ENCODE results near the gene PHF2. TPM values are rescaled to one million over a fixed set of nuclear protein-coding genes. Genes with fewer than 3 reads are reported as not detected.

The PHF2 gene
- total RNA-seq, 6 experiments from 2014 or later, result 15.4 to 17.5 (median 16.6) TPM

DNA sequence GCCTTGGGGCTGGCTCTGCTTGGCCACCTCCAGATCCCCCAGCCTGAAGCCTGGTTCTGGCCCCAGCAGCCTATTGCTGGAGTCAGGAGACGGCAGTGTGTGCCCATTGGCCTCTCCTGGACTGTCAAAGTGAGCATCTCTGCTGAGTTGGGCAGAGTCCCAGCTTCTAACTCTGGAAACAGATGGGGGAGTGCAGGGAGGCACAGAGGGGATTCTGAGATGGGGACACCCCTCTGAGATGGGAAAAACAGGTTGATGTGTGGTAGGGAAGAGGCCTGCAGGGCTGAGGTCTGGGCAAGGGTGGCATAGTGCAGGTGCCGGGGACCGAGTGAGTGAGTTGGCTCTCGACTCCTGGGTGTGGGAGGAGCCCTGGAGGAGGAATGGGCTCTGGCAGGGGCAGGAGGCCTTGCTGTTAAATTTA lies 27.5 kb downstream of the PHF2 start:
- Mint-ChIP-seq H3K36me3 (ENCODE audit: low read depth) (peaks cover 23% of the 10 kb centered on the region), H3K9me3 (peaks cover 14% of the 10 kb centered on the region), H3K27me3 (ENCODE audit: insufficient read depth) (no peaks in the 10 kb centered on the region; the same call in 1 of the 2 replicates), H3K4me3 (no peak overlapping the region), H3K27ac (no peak overlapping the region), H3K4me1 (ENCODE audit: low read depth) (peaks cover 14% of the 10 kb centered on the region)
- no peak for DNase-seq
- TF ChIP-seq, protein P1, sequence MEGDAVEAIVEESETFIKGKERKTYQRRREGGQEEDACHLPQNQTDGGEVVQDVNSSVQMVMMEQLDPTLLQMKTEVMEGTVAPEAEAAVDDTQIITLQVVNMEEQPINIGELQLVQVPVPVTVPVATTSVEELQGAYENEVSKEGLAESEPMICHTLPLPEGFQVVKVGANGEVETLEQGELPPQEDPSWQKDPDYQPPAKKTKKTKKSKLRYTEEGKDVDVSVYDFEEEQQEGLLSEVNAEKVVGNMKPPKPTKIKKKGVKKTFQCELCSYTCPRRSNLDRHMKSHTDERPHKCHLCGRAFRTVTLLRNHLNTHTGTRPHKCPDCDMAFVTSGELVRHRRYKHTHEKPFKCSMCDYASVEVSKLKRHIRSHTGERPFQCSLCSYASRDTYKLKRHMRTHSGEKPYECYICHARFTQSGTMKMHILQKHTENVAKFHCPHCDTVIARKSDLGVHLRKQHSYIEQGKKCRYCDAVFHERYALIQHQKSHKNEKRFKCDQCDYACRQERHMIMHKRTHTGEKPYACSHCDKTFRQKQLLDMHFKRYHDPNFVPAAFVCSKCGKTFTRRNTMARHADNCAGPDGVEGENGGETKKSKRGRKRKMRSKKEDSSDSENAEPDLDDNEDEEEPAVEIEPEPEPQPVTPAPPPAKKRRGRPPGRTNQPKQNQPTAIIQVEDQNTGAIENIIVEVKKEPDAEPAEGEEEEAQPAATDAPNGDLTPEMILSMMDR (IDR thresholded peaks at IDR 0.05), result no peak

DNA sequence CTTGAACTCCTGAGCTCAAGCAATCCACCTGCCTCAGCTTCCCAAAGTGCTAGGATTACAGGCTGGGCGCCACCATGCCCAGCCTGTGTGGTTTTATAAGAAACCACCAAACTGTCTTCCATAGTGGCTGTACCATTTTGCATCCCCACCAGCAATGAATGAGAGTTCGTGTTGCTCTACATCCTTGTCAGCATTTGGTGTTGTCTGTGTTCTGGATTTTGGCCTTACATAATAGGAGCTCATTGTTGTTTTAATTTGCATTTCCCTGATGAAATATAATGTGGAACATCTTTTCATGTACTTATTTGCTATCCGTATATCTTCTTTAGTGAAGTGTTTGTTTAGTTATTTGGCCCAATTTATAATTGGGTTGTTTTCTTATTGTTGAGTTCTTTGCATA lies 29.8 kb downstream of the PHF2 start:
- H3K9me3 Mint-ChIP-seq, result peaks cover 31% of the 10 kb centered on the region
- H3K4me1 Mint-ChIP-seq (ENCODE audit: low read depth), result peaks cover 24% of the 10 kb centered on the region
- no peaks in the 10 kb centered on the region; the same call in 1 of the 2 replicates for H3K27me3 Mint-ChIP-seq (ENCODE audit: insufficient read depth)
- H3K27ac Mint-ChIP-seq, result peak overlapping the region; percentile 64
- TF ChIP-seq, protein P1 (IDR thresholded peaks at IDR 0.05), result no peak
- H3K4me3 Mint-ChIP-seq, result peak overlapping the region; percentile 22
- H3K36me3 Mint-ChIP-seq (ENCODE audit: low read depth), result peaks cover 38% of the 10 kb centered on the region
- no peak for DNase-seq

DNA sequence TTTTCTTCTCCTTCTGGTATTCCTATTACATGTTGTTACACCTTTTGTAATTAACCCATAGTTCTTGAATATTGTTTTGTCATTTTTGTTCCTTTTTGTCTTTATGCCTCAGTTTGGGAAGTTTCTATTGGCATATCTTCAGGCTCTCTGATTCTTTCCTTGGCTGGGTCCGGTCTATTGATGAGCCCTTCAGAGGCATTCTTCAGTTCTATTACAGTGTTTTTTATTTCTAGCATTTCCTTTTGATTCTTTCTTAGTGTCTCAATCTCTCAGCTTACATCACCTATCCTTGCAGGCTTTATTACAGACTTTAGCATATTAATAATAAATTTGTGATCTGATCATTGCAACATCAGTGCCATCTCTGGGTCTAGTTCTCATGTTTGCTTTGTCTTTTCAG lies 33.8 kb downstream of the PHF2 start:
- no peak for DNase-seq
- TF ChIP-seq, protein P1 (IDR thresholded peaks at IDR 0.05), result no peak
- H3K36me3 Mint-ChIP-seq (ENCODE audit: low read depth), result peaks cover 33% of the 10 kb centered on the region

DNA sequence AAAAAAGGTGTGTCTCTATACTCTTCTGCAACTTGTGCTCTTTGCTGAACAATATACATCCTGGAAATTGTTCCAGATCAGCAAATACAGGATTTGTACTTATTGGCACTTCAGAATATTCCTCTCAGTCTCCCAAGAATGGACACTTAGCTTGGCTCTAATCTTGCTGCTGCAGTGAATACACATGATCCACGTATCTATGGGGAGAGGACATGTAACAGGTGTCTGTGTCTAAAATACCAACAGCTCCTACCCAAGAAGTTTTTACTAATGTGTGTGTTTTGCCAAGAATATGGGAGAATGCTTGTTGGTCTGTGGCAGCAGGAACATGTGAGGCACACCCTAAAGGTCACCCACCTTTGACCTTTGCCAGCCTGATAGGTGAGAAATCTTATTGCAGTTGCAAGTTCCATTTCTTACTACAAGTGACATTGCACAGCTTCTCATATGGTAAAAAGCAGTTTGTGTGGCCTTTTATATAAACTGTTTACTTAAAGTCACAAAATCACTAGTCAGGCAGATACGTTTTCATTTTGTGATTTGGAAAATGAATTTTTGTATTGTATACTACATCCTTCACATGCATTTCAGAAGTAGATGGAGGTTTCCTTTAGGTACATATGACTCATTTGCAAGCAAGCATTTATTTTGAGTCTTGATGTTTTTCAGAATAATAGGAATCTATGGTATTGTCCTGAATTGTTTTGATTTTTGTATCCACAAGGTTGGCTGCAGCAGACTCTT lies 35.8 kb downstream of the PHF2 start:
- TF ChIP-seq, protein P1 (IDR thresholded peaks at IDR 0.05), result no peak
- Mint-ChIP-seq H3K4me3 (no peak overlapping the region), H3K9me3 (peaks cover 19% of the 10 kb centered on the region), H3K4me1 (ENCODE audit: low read depth) (peaks cover 19% of the 10 kb centered on the region), H3K36me3 (ENCODE audit: low read depth) (peaks cover 16% of the 10 kb centered on the region), H3K27me3 (ENCODE audit: insufficient read depth) (no peaks in the 10 kb centered on the region; the same call in 1 of the 2 replicates), H3K27ac (no peak overlapping the region)
- DNase-seq, result no peak

More for the DNA sequence above, 33.8 kb downstream of the PHF2 start:
- Mint-ChIP-seq H3K4me1 (ENCODE audit: low read depth) (peaks cover 31% of the 10 kb centered on the region), H3K27ac (no peak overlapping the region), H3K9me3 (peaks cover 31% of the 10 kb centered on the region), H3K27me3 (ENCODE audit: insufficient read depth) (no peaks in the 10 kb centered on the region; the same call in 1 of the 2 replicates), H3K4me3 (no peak overlapping the region)

DNA sequence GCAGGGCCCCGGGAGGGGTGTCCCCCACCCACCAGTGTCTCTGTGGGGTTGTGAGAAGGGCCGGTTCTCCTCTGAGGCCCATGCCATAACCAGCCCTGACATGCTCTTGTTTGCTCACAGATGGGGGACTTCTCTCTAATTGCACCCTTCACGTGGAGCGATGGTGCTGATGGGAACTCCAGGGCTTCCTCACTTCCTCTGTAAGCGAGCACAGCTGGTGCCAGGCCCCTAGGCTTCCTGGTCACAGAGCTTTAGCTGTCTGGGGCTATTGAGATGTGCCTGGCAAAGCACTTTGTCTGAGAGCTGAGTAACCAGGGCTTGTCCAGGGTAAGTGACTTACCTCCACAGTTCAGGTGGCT lies 36.4 kb downstream of the PHF2 start:
- H3K27me3 Mint-ChIP-seq (ENCODE audit: insufficient read depth), result no peaks in the 10 kb centered on the region; the same call in 1 of the 2 replicates
- H3K4me1 Mint-ChIP-seq (ENCODE audit: low read depth), result peaks cover 19% of the 10 kb centered on the region
- no peak overlapping the region for H3K4me3 Mint-ChIP-seq
- no peak for DNase-seq
- TF ChIP-seq, protein P1 (IDR thresholded peaks at IDR 0.05), result no peak
- H3K36me3 Mint-ChIP-seq (ENCODE audit: low read depth), result peaks cover 16% of the 10 kb centered on the region
- no peak overlapping the region for H3K27ac Mint-ChIP-seq
- peaks cover 19% of the 10 kb centered on the region for H3K9me3 Mint-ChIP-seq

All from HFFc6 (cell line).